Fibroblast of peridontal ligament (primary cell): ENCODE data around the gene SH3TC2.
"Not testable (repeated sequence)": the region's sequence is repeated elsewhere in the genome, so short reads cannot be mapped to it uniquely, and the experiment has no call there.

ENCODE experiments used
- DNase-seq: peaks from one replicate; pipeline ENCODE4 v3.0.0-alpha.2; 2010; ENCODE audit errors: extremely low read depth

The SH3TC2 gene

GRCh38 chr5:149063017-149063687 is at the start of gene SH3TC2:
Gene SH3TC2 (minus strand): TSS chr5:149063062. CDS start chr5:149063022, 40 bp downstream.
- peak; percentile 52 for DNase-seq

GRCh38 chr5:149110406-149110805 is 47.5 kb upstream of the SH3TC2 start:
- DNase-seq: no peak

- peak; percentile 35 for DNase-seq
Observed at GRCh38 chr5:149108651-149109280, 45.9 kb upstream of the SH3TC2 start.

GRCh38 chr5:149100331-149100730 is 37.5 kb upstream of the SH3TC2 start:
- no peak for DNase-seq

- DNase-seq: no peak
Observed at GRCh38 chr5:149099920-149100319, 37.1 kb upstream of the SH3TC2 start.

- DNase-seq: no peak
Observed at GRCh38 chr5:149094996-149095395, 32.1 kb upstream of the SH3TC2 start.

GRCh38 chr5:149093625-149094024 is 30.8 kb upstream of the SH3TC2 start:
- DNase-seq: no peak

- no peak for DNase-seq
Observed at GRCh38 chr5:149089796-149090195, 26.9 kb upstream of the SH3TC2 start.

- no peak for DNase-seq
Observed at GRCh38 chr5:149088686-149089085, 25.8 kb upstream of the SH3TC2 start.

GRCh38 chr5:149083846-149084245 is 21.0 kb upstream of the SH3TC2 start:
- DNase-seq: no peak

- DNase-seq: no peak
Observed at GRCh38 chr5:149082271-149082670, 19.4 kb upstream of the SH3TC2 start.

GRCh38 chr5:149080294-149080693 is 17.4 kb upstream of the SH3TC2 start:
- DNase-seq: no peak

- DNase-seq: no peak
Observed at GRCh38 chr5:149079883-149080282, 17.0 kb upstream of the SH3TC2 start.

- DNase-seq: not testable (repeated sequence)
Observed at GRCh38 chr5:149074071-149074470, 11.2 kb upstream of the SH3TC2 start.

GRCh38 chr5:149073213-149073612 is 10.4 kb upstream of the SH3TC2 start:
- no peak for DNase-seq

- no peak for DNase-seq
Observed at GRCh38 chr5:149072791-149073190, 9.9 kb upstream of the SH3TC2 start.

GRCh38 chr5:149072376-149072775 is 9.5 kb upstream of the SH3TC2 start:
- DNase-seq: no peak

GRCh38 chr5:149071756-149072155 is 8.9 kb upstream of the SH3TC2 start:
- DNase-seq: no peak

- no peak for DNase-seq
Observed at GRCh38 chr5:149071216-149071615, 8.4 kb upstream of the SH3TC2 start.

- no peak for DNase-seq
Observed at GRCh38 chr5:149069711-149070110, 6.8 kb upstream of the SH3TC2 start.

- DNase-seq: no peak
Observed at GRCh38 chr5:149063896-149064478, 1.1 kb upstream of the SH3TC2 start.

- peak; percentile 33 for DNase-seq
Observed at GRCh38 chr5:149062371-149063016, 368 bp downstream of the SH3TC2 start.

GRCh38 chr5:149061341-149061740 is 1.5 kb downstream of the SH3TC2 start:
- no peak for DNase-seq
